Right renal pelvis (tissue), 4 donors: ENCODE results near the gene GCHFR. TPM values are rescaled to one million over a fixed set of nuclear protein-coding genes. Genes with fewer than 3 reads are reported as not detected.

Source experiments
- DNase-seq, 4 donors: peaks; one replicate each; pipeline ENCODE4 v3.0.0-alpha.2; 2013; ENCODE audit warnings: low read depth in 4 of 4, low spot score in 3 of 4, missing footprints in 1 of 4
- polyA plus RNA-seq, 4 donors: library from polyadenylated mRNA; unstranded; fragments of 120-200 nt; gene quantifications; one replicate each; pipeline ENCODE4 v1.2.1, GENCODE V29; 2013; ENCODE audit not compliant: insufficient read length in 4 of 4

Gene GCHFR
- polyA plus RNA-seq, 4 donors: 33.4 to 59.2 (median 36.9) TPM

GRCh38 chr15:40754574-40754882, 9.3 kb upstream of the GCHFR start:
- DNase-seq: no peak

DNA sequence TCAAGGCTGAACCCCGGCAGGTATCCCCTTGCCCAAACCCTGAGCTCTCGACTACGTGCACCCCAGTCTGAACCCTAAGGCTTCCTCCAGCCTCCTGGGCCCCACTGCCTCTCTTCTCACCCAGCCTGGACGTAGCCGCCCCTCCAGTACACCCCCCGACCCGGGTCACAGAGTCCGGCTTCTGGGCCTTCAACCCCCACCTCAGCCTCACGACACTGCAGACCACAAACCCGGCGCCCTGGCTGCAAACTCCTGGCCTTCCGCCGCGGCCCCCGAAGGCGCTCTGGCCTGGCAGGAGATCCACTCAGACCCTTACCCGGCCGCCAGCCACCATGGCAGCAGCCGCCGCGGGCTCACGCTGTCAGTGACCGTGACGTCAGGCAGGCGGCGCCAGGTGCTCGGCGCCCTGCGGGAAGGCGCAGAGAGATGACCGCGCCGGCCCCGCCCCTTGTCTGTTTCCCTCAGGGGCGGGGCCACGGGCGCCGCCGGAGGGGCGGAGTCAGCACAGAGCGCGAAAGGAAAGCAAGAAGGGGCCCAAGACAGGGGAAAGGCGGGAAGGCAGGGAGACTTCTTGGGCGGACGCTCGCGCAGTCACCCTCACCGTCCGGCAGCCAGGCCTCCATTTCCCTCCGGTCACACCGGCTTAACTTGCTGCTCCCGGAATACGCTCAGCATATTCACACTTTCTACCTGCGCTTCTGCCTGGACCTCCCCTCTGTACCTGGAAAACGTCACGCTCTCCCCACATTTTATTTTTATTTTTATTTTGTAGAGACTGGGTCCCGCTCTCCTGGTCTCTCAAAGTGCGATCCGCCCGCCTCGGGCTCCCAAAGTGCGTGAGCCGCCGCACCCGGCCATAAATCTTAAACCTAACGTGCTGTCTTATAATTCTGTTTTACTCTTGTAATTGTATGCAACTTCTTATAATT, 8.7 kb upstream of the GCHFR start, which contains the start of gene RMDN3:
Gene RMDN3, minus strand, starts transcription at position 372 of the 929 bp plus-strand sequence. CDS start 471 bp downstream, outside the sequence.
- peak; percentile 93 to 94 (median 94) for DNase-seq

GRCh38 chr15:40755812-40756208, 8.1 kb upstream of the GCHFR start:
- DNase-seq: no peak

DNA sequence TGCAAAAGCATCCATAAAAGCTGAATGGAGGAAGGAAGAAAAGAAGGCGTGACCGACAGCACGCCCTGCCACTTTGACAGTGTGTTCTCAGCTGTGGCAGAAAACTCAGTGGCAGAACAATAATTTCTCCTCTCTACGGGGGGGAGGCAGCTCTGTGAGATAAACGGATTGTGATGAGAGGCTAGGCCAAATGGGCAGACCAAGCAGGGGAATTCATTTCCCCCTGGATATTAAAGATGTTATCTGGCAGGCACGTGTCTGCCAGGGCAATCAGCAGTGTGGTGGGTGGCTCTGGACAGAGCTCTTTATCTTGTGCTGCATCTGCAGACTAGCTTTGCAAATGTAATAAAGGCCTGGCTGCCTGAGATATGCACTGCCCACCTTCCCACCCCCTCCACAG, 6.9 kb upstream of the GCHFR start:
- no peak for DNase-seq

DNA sequence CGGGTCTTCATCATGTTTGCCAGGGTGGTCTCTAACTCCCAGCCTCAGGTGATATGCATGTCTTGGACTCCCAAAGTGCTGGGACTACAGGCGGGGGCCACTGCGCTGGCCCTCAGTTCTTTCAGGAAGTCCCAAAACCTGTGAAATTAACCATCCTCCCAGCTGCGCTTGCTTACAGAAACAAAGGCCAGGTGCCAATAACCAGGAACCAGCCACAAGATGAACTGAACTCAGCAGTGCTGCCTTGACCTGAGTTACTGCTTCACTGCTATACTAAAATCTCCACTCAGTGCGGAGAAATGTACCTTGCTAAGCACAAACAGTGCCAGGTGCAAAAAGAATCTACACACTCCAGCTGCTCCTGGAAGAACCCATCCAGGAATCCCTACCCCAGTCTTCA, 3.9 kb upstream of the GCHFR start:
- DNase-seq: no peak

DNA sequence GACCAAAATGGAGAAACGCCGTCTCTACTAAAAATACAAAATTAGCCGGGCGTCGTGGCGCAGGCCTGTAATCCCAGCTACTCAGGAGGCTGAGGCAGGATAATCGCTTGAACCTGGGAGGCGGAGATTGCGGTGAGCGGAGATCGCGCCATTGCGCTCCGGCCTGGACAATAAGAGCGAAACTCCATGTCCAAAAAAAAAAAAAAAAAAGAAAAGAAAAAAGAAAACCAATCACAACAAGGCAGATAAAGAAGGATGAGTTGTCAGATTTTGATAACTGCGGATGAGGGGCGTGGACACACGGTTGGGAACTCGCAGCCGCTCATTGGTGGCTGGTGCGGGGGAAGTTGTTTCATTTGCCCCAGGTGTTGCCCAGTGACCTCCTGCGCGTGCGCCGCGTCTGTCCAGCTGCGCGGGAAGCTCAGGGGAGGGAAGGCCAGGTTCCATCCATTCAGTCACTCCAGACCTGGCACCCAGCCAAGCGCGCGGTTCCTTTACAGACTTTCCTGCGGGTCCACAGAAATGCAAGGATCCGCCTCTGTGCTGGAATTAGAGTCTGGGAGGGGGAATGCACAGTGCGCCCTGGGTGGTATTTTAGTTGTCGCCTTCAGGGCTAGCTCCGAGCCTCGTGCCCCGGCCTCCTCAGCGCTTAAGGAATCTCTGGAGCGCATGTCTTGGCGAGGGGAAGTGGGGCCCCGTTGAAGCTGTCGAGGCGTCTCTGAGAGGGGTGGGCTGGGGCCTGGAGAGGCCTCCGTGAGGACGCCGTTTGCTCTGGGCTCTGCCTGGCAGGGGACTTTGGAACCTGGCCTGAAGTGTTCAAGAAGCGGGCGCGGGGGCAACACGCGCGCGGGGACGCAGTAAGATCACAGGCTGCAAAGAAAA, 708 bp upstream of the GCHFR start:
- peak in 1 of 4 donors; percentile 65 for DNase-seq

DNA sequence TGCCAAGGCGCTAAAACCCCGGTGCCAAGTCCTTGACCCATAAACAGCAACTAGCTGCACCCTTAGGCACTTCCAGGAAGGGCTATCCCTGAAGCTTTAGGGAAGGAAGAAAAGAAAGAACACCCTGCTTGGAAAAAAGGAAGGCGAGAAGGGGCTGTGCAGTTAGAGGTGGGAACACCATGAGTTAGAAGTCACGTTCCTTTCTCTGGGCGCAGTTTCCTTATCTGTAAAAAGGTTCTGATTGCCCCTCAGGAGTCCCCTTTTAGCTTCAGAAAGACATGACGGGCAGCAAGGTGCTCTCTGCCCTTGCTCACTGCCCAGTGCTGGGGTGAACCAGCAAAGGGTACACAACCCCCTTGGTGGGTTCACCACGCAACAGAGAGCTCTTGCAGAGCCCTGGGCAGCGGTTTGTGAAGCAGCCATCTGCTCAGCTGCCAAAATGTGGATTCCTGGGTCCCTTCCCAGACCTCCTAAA, 798 bp downstream of the GCHFR start:
- DNase-seq: no peak

GRCh38 chr15:40766194-40766815, 2.4 kb downstream of the GCHFR start:
- no peak for DNase-seq

GRCh38 chr15:40766906-40767837, 3.3 kb downstream of the GCHFR start:
- DNase-seq: no peak

DNA sequence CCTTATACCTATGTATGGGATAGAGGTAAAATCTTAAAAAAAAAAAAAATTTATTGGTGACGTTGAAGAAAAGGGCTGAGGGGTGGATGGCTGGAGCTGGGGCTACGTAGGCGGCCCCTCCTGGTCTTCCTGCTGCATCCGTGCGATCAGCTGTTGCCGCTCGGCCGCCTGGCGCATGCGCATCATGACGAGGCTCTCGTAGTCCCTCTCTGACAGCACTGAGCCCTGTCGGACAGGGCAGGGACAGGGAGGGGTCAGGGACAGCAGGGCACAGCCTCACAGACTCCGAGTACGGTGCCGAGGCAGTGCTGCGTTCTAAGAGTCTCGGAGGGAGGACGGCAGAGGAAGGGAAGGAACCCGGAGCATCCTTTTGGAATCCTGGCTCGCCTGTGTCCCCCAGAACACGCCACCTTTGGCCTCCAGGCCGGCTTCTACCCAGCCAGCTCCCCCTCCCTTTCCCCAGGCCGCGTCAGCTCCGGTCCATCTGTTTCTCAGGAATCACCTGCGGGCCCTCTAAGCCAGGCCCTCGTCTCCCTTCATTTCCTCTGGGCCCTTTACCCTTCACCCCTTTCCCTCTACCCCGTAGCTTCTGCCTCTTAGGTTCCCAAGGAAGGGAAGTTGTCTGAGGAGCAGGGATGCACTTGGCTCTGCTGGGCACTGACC, 4.1 kb downstream of the GCHFR start:
- no peak for DNase-seq

GRCh38 chr15:40768521-40769273, 4.8 kb downstream of the GCHFR start:
- no peak for DNase-seq

DNA sequence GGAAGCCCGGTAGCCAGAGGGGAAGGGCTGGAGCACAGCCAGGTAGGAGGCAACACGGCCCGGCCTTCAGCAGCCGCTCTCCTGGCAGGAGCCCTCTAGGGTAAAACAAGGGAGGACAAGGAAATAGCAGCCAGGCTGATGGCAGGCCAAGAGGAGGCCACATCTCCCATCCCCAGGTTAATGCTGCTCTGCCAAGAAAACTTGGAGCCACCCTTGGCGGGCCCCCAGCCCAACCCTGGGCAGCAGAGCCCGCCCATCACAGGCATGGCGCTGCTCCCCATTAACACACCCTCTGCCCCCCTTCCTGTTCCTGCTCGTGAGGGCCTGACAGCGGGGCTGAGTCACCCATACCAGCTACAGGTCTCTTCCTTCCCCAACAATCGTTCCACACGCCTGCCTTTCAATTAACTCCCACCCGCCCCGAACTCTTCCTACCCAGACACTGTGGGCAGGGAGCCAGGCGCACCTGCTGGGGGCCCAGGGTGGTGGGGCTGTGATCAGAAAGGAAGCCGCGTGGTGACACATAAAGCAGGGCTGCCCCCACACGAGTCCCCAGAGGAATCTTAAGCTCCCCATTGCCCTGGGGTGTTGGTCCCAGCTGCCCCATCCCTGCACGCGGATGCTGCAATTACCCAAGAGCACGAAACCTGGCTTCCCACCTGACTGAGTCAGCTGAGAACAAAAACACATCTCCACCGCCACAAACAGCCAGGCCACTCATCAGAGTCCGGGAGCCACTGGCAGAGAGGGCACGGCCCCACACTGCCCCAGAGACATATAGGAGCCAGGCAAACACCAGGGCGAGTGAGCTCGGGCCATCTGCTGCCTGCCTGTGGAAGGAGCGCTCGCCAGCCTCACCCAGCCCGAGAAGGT, 5.6 kb downstream of the GCHFR start, which contains the start of gene C15orf62:
Gene C15orf62, plus strand, starts transcription at position 707 of the 873 bp plus-strand sequence. CDS start 516 bp downstream, outside the sequence.
- no peak for DNase-seq

- DNase-seq: no peak
Observed at GRCh38 chr15:40770147-40770721, 6.4 kb downstream of the GCHFR start.

DNA sequence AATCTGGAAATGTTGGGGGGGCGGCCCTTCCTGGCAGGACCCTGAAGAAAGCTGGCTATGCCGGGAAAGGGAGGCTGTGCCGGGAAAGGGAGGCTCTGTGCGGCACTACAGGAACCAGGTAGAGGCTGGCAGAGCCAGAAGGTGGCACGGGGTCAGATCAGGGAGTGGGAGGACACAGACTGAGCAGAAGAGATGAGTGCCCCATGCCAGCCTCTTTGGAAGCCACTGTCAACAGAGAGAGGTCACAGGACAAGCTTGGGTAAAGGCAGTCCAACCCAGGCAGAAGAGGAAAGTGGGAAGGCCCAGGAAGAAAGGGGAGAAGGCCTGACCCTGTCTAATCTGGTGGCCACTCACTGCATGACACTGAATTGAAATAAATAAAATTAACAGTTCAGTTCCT, 7.4 kb downstream of the GCHFR start:
- no peak for DNase-seq

DNA sequence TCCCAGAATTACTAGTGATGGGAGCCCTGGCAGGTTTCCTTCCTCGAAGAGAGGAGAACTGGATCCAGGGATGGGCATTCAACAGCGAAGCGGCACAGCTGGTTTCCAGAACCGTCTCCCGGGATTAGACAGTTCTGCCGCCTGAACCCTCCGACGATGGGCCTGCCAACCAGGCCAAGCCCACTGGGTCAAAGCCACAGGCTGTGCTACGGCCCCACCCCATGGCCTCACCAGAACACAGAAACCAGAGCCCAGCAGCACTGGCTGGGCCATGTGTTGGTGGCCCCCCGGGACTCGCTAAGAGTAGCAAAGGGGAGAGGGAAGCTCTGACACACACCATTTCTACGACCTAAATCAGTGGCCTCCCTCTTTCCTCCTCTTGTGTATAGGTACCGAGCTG, 8.1 kb downstream of the GCHFR start:
- no peak for DNase-seq

DNA sequence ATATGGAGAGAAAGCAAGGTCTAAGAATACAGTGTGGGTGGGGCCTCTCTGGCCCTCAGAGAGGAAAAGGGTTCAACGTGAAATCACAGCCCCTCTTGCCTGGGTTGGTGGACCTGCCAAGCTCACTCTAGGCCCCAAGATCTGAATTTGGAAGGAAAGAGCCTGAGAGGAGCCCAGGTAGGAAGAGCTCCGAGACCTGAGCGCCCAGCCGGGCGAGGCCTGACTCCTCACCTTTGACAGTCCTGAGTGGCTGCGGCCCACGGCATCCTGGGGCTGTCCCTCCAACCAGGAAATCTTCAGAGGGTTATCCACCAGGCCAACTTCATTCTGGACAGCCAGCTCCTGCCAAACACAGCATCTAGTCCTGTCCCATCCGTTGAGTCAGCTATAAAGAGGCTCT, 9.6 kb downstream of the GCHFR start:
- no peak for DNase-seq

DNA sequence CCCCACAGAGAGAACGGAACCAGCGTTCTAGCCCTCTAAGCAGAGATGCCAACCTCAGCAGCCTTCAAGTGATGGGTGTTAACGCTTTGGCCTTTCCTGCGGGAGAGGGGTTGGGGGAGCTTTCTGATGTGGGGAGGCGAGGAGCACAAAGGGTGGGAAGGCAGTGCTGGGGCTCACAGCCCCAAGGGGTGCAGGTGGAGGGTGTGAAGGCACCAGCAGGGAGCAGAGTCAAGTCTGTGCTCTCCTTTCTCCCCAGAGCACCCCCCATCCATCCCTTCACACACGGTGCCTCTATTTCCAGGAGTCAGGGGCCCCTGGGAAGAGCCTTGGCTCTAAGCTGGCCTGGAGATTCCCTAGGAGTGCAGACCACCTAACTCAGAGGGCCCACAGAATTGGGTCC, 10.0 kb downstream of the GCHFR start:
- no peak for DNase-seq
